PC-3 (cell line): ENCODE measurements around the gene NCS1.

ENCODE experiments used
- CTCF ChIP-seq: fragments of 300-600 bp; sonication (generic); conservative IDR thresholded peaks from 2 replicates; pipeline ENCODE4 v1.5.1; 2017; ENCODE audit warnings: antibody characterized with exemption, low read depth, mild to moderate bottlenecking, low read length
- EZH2phosphoT487 ChIP-seq: fragments of 300-600 bp; sonication (generic); IDR thresholded peaks from 2 replicates; pipeline ENCODE4 v1.6.1; 2018; ENCODE audit warnings: mild to moderate bottlenecking, antibody characterized with exemption, low read length, borderline replicate concordance

GRCh38 chr9:130154816-130155215, 17.4 kb upstream of the NCS1 start:
- no peak for TF ChIP-seq EZH2phosphoT487
- TF ChIP-seq CTCF, result no peak
